Measurements from ENCODE around the gene WDFY3.

Gene WDFY3

GRCh38 chr4:84907145-84907544 is 59.3 kb downstream of the WDFY3 start:
- no peak for DNase-seq (ENCODE audit: low spot score)

DNA sequence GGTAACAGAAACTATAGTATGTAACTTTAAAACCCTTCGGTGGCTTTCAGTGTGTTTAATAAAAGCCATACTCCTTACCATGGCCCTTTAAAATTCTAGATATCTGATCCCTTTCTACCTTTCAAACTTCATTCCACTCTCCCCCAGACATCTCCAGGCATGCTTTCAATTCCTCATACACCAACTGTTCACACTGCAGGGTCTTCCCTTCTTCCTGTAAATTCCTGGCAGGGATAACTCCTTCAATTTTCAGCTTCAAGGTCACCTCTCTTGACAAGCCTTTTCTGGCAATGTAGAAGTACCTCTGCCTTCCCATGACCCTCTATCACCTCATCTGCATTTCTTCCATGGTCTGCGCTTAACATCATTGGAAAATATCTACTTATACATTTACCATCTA is 60.8 kb downstream of the WDFY3 start:
- no peak for DNase-seq (ENCODE audit: low spot score)

DNA sequence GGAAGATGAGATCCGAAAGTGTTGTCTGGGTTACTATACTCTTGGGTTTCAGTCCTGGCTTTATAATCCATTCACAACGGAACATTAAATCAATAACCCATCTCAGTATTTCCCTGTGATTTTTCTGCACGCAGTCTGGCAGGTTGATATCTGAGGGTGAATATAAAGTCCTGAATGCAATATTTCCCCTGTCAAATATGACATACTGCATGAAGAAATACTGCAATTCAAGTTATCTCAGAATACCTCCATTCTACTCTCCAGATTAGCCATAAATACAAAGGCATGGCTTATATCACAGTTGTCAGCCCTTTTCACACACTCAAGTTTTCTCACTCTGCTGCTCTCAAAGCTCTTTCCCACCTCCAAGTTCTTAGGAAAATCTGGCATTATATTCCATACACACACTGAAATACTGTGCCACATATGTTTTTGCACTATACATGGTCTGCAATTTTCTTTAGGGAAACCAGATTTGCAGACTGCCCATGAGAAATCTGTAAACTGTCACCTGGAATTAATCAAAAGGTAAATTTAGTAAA is 64.7 kb downstream of the WDFY3 start:
- DNase-seq (ENCODE audit: low spot score), result no peak

DNA sequence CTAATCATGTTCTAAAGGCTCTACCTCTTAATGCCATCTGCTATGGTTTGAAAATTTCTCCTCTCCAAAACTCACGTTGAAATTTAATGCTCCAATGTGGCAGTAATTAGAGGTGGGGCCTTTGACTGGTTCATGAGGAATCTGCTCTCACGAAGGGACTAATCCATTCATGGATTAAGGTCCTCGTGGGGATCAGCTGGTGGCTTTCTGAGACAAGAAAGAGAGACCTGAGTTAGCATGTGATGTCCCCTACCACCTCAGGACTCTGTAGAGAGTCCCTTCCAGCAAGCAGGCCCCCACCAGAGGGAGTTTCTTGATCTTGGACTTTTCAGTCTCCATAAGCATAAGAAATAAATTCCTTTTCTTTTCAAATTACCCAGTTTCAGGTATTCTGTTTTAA is 65.3 kb downstream of the WDFY3 start:
- DNase-seq (ENCODE audit: low spot score), result no peak

DNA sequence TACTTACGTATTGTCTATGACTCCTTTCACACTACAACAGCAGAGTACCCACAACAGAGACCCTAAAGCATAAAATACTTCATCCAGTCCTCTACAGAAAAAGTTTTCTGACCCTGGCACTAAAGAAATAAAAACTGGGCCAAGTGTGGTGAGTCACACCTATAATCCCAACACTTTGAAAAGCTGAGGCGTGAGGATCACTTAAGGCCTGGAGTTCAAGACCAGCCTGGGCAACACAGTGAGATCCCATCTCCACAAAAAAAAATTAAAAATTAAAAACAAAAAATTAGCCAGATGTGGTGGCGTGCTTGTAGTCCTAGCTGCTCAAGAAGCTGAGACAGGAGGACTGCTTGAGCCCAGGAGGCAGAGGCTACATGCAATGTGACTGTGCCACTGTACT is 66.9 kb downstream of the WDFY3 start:
- DNase-seq (ENCODE audit: low spot score), result no peak

DNA sequence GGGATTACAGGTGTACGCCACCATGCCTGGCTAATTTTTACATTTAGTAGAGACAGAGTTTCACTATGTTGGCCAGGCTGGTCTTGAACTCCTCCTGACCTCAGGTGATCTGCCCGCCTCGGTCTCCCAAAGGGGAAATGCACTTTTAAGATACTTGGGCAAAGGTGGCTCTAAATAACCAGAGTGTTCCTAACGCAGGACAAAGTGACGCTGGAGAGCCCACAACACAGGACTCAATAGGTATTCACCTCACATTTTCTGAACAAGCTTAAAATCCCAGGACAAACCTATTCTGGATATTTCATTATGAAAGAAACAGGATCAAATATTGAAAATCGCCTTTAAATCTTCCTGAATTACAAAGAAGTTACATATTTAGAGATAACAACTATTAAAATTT is 69.0 kb downstream of the WDFY3 start:
- no peak for DNase-seq (ENCODE audit: low spot score)

- DNase-seq (ENCODE audit: low spot score), result no peak
Measured at GRCh38 chr4:84895283-84895682, 71.2 kb downstream of the WDFY3 start.

GRCh38 chr4:84894621-84895020 is 71.9 kb downstream of the WDFY3 start:
- no peak for DNase-seq (ENCODE audit: low spot score)

- no peak for DNase-seq (ENCODE audit: low spot score)
Measured at GRCh38 chr4:84892950-84893349, 73.5 kb downstream of the WDFY3 start.

DNA sequence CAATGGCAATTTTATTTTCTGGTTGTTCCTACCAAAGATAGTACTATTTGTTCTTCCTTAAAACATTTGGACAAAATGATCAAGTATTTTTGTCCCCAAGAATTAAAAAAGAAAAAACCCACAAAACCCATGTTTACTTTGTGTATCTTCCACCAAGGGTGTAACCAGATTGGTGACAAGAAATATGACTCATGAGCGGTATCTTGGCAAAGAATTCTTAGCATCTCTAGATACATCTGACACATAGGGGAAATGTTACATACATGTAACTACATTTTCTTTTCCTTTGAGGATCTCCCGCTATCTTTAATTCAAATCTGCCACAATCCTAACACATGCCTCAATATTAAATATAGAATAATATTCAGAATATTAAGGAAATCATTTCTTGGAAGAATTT is 78.7 kb downstream of the WDFY3 start:
- DNase-seq (ENCODE audit: low spot score), result no peak

GRCh38 chr4:84879651-84880200 is 86.8 kb downstream of the WDFY3 start:
- DNase-seq (ENCODE audit: low spot score), result no peak

GRCh38 chr4:84878546-84878945 is 87.9 kb downstream of the WDFY3 start:
- DNase-seq (ENCODE audit: low spot score), result no peak

DNA sequence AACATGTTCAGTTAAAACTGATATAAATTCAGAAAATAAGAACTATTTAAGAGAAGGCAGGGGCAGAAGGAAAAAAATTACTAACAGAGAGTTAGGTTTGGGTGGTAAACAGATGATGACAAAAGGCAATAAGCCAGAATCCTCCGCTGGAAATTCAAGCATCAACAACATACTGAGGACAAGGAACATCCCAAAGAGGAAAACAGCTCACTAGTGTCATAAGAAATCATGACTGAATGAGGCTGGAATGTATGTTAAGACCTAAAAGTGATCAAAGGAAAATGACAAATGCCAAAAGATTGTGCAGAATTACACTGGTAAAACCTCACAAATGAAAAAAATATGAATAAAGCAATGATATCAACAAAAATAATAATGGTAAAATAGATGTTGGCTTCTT is 88.4 kb downstream of the WDFY3 start:
- DNase-seq (ENCODE audit: low spot score), result no peak

GRCh38 chr4:84877051-84877833 is 89.2 kb downstream of the WDFY3 start:
- no peak for DNase-seq (ENCODE audit: low spot score)

DNA sequence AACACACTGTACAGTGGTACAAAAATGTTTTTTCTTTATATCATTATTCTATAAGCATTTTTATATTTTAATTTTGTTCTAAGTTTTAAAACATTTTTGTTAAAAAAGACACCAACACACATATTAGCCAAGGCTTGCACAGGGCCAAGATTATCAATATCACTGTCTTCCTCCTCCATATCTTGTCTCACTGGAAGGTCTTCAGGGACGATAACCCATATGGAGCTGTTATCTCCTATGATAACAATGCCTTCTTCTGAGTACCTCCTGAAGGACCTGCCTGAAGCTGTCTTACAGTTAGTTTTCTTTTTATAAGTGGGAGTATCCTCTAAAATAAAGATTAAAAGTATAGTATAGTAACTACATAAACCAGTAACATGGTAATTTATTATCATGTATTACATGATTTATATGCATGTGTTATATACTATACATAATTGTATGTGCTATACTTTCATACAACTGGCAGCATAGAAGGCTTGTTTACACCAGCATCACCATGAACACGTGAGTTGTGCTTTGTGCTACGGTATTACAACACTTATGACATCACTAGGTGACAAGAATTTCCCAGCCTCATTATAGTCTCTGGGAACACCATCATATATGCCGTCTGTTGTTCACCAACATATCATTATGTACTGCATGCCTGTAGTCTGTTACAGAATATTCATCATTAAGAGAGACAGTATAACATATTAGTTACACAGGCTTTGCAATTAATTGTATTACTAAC is 90.7 kb downstream of the WDFY3 start:
- DNase-seq (ENCODE audit: low spot score), result no peak

- no peak for DNase-seq (ENCODE audit: low spot score)
Measured at GRCh38 chr4:84874619-84875018, 91.9 kb downstream of the WDFY3 start.

DNA sequence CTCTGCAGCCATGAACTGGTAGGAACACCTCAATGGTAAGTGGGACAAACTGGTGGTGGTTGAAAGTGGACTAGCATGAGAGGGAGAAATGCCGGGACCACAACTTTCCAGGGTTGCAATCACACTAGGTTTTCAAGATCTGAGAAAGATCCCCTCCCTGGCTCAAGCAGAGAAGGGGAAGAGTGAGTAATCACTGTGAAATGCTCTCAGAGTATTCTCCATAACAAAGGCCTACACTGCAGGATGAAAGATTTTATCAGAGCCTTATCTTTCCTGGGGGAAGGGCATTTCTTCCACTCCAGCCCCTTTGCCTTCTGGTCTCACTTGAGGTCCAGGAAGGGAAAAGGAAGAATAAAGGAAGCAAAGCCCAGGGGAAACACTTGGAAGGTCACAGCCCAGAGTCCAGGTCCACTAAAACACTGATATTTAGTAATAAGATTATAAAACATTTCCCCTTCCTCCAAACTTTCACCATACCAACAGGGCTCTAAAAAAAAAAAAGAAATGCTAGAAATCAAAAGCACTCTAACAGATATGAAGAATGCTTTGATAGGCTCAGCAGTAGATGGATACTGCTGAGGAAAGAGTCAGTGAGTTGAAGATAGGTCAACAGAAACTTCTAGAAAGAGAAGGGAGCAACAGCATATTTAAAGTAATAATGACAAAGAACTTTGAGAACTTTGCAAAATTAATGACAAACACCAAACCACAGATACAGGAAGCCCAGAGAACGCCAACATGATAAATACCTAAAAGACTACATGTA is 95.9 kb downstream of the WDFY3 start:
- no peak for DNase-seq (ENCODE audit: low spot score)

DNA sequence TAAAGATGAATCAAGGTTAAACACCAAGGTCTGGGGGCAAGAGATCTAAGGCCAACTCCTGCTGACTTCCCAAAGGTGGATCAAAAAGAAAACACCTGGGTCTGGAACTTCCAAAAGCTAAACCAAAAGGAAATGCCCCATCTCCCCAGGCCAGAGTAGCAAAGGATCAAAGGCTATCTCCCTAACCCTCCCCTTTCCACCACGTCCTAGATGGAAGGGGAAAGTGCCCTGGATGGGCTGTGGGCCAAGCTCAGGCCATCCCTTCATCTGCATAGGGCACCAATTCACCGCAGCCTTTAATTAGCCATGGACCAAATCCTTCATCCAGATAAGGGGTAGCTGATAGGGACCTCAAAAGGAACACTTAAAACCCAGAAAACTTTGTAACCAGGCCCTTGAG is 100.2 kb downstream of the WDFY3 start:
- DNase-seq (ENCODE audit: low spot score), result no peak

- DNase-seq (ENCODE audit: low spot score), result no peak
Measured at GRCh38 chr4:84865600-84865999, 100.9 kb downstream of the WDFY3 start.

DNA sequence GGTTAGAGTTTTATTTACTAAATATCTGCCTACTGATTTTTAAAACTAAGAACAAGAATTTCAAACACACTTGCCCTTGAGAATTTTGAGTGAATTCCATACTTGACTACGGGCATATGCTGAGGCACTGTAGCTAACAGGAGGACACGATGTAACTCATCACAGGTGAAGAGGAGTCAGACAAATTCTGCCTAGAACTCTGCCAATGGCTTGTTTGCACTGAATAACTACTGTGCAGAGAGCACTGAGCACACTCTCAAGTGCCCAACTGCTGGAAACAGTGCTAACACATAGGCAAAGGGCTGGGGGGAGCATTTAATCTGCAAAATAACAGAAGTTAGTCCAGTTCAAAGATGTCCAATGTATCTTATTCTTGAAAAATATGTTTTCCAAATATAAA is 104.4 kb downstream of the WDFY3 start:
- no peak for DNase-seq (ENCODE audit: low spot score)

DNA sequence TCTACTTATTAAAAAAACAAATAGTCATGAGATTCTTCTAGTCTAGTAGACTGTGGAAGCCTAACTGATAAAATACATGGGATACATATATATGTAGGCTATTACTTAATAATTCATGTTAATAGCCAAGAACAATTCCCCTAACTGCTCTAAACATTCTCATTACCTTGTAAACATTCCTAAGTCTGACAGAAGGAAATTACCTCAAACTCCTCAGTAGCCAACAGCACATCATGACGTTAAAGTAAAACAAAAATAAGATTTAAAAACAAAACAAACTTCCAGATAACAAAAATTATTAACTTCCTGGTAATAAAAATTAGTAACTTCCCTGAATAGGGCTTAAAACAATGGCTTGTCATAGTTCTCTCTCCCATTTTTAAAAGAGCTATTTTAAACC is 109.2 kb downstream of the WDFY3 start:
- DNase-seq (ENCODE audit: low spot score), result no peak

DNA sequence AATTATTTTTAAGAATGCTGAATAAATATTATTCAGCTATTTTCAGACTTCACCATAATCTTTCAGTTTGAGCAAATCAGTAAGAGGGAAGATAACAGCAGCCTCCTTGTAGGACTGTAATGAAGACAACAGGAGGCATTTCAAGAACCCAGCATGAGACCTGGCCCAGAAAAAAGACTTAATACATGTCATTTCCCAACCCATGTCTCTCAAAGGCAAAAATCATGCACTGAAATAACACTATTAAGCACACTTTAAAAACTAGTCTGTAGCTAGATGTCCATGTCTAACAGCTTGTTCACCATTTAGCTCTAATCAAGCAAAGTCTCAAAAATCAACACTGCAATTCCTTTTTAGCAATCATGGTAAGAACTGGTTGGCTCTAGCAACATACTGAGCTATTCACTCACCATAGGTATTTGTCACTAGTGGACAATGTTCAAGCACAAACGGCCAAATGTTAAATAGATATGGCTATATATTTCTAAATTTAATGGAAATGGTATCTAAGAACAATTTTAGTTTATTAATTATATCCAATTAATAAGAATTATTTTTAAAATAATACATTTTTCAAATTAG is 109.9 kb downstream of the WDFY3 start:
- DNase-seq (ENCODE audit: low spot score), result no peak

Data from Ammon's horn (tissue), 1 donor.